GM18517 (cell line): ENCODE results near the gene KRTAP5-8.
"Not testable (repeated sequence)": the region's sequence is repeated elsewhere in the genome, so short reads cannot be mapped to it uniquely, and the experiment has no call there.

Source experiments
- ATAC-seq: cut with Tn5 transposase; IDR thresholded peaks from one replicate; pipeline ENCODE4 v1.9.1; 2021; ENCODE audit warnings: mild to moderate bottlenecking, moderate library complexity; ENCODE audit not compliant: unreplicated experiment

KRTAP5-8 gene

DNA sequence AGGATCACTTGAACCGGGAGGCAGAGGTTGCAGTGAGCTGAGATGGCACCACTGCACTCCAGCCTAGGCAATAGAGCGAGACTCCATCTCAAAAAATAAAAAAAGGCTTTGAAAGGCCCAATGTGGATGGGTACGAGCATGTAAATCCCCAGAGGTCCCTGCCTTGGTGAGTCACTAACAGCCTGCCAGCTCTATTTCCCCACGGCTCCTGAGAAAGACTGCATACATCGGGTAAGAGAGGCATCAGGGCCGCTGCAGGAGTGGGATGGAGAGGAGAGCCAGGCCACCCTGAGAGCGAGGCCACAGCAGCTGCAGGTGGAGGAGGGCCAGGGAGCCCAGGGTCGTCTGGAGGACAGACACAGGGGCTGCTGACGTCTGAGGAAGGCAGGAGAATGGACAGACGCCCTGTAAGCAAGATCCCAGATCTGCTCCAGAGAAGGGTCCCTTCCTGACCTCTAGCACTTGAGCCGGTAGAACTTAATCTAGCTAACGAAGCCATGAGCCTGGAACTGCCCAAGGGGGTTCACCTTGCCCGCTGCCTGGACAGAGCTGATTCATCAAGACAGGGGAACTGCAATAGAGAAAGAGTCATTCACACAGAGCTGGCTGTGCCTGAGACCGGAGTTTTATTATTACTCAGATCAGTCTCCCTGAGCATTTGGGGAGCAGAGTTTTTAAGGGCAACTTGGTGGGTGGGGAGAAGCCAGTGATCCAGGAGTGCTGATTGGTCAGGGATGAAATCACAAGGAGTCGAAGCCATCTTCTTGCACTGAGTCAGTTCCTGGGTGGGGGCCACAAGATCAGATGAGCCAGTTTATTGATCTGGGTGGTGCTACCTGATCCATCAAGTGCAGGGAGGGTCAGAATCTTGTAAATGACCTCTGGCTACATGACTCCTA, 5.3 kb downstream of the KRTAP5-8 start:
- ATAC-seq = no peak

DNA sequence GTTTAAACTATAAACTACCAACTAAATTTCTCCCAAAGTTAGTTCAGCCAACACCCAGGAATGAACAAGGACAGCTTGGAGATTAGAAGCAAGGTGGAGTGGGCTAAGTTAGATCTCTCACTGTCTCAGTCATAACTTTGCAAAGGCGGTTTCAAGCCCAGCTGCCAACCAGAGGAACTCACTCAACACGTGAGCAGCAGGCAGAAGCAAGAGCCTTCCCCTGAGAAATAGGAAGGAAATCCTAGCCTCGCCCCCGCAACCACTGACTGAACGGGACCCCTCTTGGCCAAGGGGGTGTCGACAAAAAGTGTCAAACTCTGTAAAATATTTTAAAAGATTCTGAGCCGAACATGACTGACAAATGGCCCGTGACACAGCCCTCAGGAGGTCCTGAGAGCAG, 6.0 kb downstream of the KRTAP5-8 start:
- ATAC-seq = no peak

DNA sequence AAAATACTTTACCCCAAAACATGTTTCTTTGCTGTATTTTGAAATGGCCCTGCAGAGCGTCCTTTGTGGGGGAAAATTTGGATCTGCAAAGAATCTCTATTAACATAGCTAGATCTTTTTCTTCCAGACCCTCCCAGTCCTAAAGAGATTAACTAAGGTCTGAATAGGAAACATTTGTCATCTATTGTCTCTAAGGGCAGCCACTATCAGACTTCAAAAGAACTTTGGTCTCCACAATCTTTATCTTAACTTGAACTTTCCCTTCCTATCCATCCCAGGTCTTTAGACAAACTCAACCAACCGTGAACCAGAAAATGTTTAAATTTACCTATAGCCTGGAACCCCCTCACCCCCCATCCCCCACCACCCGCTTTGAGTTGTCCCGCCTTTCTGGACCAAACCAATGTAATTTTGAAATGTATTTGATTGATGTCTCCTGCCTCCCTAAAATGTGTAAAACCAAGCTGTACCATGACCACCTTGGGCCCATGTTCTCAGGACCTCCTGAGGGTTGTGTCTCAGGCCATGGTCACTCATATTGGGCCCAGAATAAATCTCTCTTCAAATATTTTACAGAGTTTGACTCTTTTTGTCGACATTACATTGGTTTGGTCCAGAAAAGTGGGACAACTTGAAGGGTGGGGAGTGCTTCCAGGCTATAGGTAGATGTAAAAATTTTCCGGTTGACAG, 6.8 kb downstream of the KRTAP5-8 start:
- no peak for ATAC-seq

DNA sequence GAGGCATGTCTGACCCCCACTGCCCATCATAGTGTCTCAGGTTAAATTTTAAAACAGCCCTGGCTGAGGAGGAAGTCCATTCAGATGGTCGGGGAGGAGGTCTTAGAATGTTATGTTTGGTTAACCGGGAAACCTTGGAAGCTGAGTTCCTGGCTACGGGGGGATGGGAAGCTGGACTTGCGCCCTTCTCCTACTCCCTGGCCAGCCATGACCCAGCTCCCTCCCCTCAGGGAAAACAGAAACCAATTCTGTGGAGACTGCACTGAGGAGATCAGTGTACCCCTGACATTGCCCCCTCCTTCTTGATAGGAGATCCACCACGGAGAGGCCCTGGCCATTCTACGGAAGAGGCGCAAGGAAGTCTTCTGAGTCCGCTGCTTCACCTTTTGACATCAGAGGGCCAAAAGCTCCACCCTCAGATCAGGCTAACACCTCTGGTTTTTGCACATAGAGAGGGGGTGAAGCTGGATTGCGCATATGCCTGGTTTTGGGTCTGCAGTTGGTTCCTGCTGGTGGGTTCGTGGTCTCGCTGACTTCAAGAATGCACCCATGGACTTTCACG, 7.7 kb downstream of the KRTAP5-8 start:
- no peak for ATAC-seq

DNA sequence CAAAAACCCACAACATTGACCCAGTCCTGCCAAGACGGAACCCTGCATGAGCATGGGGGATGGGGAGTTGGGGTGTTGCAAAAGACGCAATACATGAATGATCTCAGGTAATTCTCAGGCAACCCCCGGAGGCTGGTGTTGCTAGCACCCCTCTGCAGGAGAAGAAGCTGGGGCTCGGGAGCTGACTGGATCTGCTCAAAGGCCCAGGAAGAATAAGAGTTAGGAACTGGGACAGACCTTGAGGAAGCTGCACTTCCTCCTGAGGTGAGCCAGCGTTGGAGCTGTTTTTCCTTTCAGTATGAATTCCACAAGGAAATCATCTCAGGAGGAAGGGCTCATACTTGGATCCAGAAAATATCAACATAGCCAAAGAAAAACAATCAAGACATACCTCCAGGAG, 10.3 kb downstream of the KRTAP5-8 start, which contains the start of gene KRTAP5-9:
KRTAP5-9 (plus strand) TSS at position 301 of the 400 bp plus-strand sequence. CDS start 238 bp downstream, outside the sequence.
- no peak for ATAC-seq

DNA sequence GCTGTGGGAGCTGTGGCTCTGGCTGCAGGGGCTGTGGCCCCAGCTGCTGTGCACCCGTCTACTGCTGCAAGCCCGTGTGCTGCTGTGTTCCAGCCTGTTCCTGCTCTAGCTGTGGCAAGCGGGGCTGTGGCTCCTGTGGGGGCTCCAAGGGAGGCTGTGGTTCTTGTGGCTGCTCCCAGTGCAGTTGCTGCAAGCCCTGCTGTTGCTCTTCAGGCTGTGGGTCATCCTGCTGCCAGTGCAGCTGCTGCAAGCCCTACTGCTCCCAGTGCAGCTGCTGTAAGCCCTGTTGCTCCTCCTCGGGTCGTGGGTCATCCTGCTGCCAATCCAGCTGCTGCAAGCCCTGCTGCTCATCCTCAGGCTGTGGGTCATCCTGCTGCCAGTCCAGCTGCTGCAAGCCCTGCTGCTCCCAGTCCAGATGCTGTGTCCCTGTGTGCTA, 10.9 kb downstream of the KRTAP5-8 start:
- no peak for ATAC-seq

DNA sequence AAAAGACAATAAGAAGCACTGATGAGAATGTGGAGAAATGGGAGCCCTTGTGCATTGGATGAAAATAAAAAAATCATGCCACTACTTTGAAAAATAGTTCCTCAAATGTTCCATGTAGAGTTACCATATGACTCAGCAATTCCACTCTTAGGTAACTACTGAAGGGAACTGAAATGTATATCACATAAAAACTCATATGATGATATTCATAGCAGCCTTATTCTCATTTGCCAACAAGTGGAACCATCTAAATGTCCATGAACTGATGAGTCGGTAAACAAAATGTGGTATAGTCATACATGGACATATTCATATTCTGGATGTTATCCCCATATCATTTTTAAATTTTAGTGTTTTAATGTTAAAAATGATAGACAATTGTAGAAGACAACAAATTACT, 13.9 kb downstream of the KRTAP5-8 start:
- no peak for ATAC-seq

DNA sequence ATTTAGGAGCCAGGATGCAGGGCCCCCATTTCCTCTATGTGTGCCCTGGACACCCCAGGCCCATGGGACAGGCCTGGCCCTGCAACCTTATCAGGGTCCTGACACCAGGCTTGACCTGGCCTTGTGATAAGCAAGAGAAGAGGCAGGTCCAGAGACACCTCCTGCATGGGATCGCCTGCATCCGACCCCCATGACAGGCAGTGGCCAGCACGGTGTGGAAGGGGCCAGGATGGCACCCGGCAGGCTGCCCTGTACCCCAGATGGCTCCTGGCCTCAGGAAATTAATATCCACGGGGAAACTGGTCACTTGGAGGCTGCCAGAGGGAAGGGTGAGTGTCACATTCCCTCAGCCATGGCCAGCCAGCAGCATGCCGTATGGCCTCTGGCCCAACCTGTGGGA, 17.2 kb downstream of the KRTAP5-8 start:
- no peak for ATAC-seq

DNA sequence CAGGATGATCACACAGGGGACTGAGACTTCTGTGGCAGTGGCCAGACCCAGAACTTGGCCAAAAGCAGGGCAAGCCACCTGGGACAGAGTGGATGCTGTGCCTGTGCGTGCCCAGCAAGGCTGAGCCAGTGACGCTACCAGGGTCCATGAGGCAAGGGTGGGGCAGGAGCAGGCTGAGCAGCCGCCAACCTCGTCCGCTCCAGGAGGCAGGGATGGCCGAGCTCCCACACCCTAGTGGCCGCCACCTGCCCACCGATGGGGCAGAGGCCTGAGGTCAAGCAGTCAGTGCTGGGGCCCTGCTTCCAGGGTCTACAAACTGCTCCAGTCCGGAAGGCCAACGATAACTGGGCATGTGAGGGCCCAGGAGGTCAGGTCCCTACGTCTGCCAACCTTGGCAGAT, 17.7 kb downstream of the KRTAP5-8 start:
- ATAC-seq = no peak

DNA sequence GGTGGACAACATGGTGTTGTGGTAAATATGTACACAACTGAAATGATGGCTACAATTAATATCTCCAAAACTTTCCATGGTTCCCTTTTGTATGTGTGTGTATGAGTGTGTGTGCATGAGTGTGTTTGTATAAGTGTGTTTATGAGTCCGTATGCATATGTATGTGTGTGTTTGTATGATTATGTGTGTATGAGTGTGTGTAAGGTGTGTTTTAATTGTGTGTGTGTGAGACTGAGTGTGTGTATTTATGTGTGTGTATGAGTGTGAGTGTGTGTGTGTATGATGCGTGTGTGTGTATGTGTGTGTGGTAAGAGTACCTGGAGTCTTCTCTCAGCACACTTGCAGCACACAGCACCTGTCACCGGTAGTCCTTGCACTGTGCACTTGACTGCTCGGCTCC, 18.2 kb downstream of the KRTAP5-8 start:
- no peak for ATAC-seq

DNA sequence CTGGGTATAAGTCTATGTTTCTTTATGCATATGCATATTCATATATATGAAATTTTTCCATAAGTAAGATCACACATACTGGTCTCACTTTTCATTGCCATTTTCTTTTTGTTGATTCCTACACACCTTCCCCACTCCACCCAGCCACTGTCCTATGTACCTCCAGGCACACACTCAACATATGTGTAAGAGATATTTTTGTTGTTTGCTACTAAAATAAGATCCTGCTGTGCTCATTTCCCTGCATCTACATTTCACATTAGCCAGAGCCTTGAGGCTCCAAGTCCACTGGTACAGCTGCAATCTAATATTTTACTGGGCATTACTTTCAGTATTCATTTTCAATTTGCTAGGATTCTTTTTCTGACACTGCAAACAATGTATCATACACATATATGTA, 19.4 kb downstream of the KRTAP5-8 start:
- ATAC-seq = no peak

DNA sequence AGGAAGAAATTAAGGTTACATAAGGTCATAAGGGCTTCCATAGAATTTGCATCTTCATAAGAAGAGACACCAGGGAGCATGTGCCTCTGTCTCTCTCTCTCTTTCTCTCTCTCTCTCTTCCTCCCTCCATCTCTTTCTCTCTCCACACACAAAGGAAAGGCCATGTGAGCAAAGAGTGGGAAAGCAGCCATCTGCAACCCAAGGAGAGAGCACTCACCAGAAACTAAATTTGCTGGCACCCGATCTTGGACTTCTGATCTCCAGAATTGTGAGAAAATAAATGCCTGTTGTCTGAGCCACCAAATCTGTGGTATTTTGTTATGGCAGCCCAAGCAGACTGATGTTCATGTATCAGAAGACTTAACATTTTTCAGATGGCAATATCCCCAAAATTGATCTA, 21.2 kb downstream of the KRTAP5-8 start:
- no peak for ATAC-seq

DNA sequence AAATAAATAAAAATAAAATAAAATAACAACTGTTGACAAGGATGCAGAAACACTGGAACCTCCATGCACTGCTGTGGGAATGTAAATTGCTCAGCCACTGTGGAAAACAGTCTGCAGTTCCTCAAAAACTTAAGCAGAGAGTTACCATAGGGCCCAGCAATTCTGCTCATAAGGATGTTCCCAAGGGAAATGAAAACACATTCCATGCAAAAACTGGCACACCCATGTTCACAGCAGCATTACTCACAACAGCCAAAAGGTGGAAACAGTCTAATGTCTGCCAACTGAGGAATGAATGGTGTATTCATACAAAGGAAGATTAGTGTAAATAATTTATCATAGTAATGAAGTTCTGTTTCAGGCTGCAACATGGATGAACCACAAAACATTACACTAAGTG, 24.3 kb downstream of the KRTAP5-8 start:
- no peak for ATAC-seq

DNA sequence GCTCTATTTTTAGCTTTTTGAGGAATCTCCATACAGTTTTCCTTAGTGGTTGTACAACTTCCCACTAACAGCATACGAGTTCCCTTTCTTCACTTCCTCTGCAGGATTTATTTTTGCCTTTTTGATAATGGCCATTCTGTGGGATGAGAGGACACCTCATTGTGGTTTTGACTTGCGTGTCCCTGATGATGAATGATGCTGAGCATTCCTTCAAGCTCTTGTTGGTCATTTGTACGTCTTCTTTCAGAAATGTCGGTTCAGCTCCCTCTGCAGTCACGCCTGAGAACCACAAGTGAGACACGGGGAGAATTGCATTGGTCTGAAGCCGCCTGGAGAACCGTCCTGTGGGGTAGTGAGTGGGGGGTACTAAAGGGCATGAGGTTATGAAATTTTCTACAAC, 25.6 kb downstream of the KRTAP5-8 start:
- no peak for ATAC-seq

DNA sequence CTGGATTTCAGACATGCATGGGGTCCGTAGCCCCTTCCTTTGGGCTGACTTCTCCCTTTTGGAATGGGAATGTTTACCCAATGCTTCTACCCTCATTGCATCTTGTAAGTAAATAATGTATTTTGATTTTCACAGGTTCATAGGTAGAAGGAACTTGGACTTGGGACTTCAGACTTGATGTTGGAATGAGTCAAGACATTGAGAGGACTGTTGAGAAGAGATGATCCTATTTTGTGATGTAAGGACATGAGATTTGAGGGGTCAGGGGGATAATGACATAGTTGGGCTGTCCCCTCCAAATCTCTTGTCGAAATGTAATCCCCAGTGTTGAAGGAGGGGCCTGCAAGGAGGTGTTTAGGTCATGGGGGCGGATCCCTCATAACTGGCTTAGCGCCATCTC, 26.6 kb downstream of the KRTAP5-8 start:
- ATAC-seq = no peak

DNA sequence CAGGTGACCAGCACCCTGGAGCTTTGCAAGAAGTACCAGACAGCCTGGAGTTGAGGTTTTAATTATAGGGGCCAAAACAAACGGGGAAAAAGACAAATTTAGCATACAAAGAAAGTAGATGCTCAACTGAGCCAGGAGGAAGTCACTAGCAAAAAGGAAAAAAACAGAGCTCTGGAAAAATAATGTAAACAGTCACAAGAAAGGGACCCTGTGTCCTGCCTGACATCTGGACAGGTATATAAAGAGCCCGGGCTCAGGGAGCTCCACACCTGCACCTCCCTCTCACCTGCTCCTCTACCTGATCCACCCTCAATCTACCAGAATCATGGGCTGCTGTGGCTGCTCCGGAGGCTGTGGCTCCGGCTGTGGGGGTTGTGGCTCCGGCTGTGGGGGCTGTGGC, 27.4 kb downstream of the KRTAP5-8 start, which contains the start of gene KRTAP5-10:
KRTAP5-10 (plus strand) TSS at position 301 of the 400 bp plus-strand sequence; CDS start at position 326, 25 bp downstream.
- ATAC-seq = no peak

DNA sequence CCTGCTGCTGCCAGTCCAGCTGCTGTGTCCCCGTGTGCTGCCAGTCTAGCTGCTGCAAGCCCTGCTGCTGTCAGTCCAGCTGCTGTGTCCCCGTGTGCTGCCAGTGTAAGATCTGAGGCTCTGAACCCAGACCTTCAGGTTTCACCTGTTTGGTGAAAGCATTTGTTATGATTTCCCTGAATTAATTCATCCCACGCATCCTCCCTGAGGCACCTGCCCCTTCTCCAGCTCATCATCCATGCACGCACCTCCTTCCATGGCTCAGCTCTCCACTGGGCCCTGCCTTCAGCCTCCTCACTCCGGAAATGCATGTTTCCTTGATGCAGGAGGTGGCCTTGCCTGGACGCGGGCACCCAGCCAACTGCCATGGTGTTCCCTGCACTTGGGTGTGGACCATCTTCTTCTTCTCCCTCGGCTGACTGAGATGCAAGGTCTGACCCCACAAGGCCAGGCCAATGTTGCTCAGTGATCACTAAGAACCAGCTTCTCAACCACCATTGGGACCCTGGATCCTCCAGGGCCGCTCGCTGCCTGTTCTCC, 28.3 kb downstream of the KRTAP5-8 start:
- no peak for ATAC-seq

DNA sequence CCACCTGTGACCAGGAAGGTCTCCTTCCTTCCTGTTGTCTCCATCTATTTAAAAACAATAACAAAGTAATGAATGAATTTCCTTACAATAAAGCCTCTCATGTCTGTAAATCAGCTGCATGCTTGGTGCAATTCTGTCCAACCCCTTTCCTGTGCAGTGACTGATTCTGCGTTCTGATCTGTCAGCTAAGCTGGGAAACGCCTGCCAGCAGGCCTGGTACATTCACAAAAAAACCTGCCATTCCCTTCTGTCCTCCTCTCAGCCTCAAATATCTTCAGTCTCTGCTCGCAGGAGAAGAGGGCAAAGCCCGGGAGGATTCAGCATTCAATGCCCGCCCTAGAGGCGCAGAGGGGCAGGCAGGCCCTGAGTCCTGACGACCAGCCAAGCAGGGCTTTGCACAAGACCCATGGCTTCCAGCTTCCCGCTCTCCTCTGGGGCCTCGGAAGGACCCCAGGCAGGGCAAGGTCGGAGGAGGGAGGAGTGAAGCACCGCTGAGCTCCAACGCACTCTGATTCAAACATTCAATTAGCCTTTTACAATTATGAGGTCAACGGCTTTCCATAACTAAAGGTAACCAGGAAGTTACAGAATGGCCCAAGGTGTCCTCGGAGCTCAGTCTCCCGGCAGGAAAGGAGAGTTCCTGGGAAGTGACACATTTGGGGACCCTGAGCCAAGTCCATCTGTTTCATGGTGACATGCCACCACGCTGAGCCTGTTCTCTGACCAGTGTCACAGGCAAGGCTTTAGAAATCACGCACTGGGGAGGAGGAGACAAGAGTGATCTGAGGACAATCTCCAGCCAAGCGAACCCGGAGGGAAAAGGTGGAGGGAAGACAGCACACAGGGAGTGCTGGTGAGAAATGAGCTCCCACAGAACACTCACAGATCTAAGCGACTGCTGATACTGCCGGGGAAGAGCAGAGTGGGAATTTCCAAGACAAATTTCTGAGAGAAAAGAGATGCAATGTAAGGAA, 29.1 kb downstream of the KRTAP5-8 start:
- ATAC-seq = not testable (repeated sequence)

DNA sequence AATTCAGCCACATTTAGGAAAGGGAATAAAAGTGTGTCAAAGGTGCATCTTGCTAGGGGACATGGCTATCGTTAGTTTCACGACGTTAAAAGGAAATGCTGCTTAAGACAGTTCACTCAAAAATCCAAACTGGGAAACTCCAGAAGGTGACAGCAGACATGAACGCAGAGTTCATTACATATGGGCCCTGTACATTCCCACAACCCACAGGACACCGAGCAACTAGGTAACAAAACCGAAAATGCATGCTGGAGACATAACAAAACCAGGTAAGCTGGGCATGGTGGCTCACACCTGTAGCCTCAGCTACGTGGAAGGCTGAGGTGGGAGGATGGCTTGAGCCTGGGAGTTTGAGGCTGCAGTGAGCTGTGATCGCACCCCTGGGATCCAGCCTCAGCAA, 29.8 kb downstream of the KRTAP5-8 start:
- not testable (repeated sequence) for ATAC-seq

DNA sequence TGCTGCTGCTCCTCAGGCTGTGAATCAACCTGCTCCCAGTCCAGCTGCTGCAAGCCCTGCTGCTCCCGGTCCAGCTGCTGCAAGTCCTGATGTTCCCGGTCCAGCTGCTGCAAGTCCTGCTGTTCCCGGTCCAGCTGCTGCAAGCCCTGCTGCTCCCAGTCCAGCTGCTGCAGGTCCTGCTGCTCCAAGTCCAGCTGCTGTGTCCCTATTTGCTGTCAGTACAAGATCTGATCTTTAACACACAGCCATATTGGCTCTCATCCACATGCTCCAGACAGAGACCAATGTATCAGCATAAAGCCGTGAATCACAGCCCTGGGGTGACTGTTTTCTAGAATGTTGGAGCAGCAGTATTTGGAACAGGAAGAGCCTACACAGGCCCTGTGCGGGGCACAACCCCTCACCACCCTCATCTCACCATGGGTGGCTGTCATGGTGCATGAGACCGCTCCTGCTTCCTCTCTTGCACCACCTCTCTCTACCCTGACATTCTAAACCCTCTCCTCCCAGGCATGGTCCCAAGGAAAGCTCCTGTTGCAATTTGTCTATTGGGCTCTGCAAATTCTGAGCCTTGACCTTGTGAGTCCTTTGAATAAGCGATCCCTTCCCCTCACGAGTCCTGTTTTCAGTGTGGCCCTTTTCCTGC, 31.0 kb downstream of the KRTAP5-8 start:
- no peak for ATAC-seq
